ENCODE data around the gene CDH12. TPM values are rescaled to one million over a fixed set of nuclear protein-coding genes. Genes with fewer than 3 reads are reported as not detected.
"Not testable (repeated sequence)": the region's sequence is repeated elsewhere in the genome, so short reads cannot be mapped to it uniquely, and the experiment has no call there.

Gene CDH12
- total RNA-seq, 1 donor from 2014 or later, result not detected

DNA sequence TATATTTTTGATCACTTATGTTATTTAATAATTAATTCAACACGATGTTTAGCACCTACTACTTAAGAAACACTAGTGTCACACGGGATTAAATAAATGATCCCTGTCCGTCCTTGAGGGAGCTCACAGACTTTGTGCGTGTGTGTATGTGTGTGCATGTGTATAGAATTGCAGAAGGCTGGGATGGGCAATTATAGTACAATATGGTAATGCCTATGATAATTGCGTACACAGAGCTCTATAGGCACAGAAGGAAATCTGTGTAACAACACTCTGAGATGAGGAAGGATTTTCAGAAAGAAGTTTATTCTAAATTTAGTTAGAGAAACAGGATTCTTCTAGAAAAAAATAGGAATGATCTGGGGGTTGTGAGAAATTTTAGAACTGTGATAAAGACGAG is 76.9 kb downstream of the CDH12 start:
- no peak for DNase-seq (ENCODE audit: extremely low spot score in 2 of 2)
- TF ChIP-seq POLR2AphosphoS5 (IDR thresholded peaks at IDR 0.05; ENCODE audit: insufficient read depth in 1 of 2, low read depth in 1 of 2), result no peak
- no peaks in the 10 kb centered on the region for H3K27me3 ChIP-seq
- H3K36me3 ChIP-seq, result no peaks in the 10 kb centered on the region
- intact Hi-C loops (cut with DNase I), result no loop called here
- H3K4me1 ChIP-seq, result no peaks in the 10 kb centered on the region
- no peak overlapping the region for H3K27ac ChIP-seq
- H3K4me3 ChIP-seq, result no peak overlapping the region
- H3K9me3 ChIP-seq, result no peaks in the 10 kb centered on the region

DNA sequence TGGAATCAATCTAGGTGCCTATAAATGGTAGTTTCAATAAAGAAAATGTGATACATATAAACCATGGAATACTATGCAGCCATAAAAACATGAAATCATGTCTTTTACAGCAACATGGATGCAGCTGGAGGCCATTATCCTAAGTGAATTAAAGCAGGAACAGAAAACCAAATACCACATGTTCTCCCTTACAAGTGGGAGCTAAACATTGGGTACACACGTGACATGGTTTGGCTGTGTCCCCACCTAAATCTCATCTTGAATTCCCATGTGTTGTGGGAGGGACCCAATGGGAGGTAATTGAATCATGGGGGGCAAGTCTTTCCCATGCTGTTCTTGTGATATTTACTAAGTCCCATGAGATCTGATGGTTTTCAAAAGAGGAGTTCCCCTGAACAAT is 78.9 kb downstream of the CDH12 start:
- H3K27ac ChIP-seq; H3K36me3 ChIP-seq; H3K4me3 ChIP-seq; H3K27me3 ChIP-seq; H3K4me1 ChIP-seq; DNase-seq (ENCODE audit: extremely low spot score in 2 of 2); H3K9me3 ChIP-seq; intact Hi-C loops (cut with DNase I): not testable (repeated sequence)

DNA sequence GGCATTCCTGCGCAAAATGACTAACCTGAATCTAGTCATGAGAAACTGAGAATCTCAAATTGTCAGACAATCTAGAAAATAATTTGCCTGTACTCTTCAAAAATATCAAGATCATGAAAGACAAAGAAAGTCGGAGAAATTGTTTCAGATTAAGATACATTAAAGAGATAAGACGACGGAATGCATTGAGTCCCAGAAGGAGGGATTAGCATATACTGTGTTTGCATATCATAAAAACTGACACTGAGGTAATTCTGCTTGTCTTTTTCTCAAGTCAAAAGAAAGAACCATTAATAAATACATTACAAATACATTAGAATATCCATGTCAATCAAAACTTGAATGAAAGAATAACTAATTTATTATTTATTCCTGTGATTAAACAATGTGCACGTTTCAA is 88.4 kb downstream of the CDH12 start:
- no peaks in the 10 kb centered on the region for H3K36me3 ChIP-seq
- intact Hi-C loops (cut with DNase I), result no loop called here
- no peak overlapping the region for H3K27ac ChIP-seq
- H3K27me3 ChIP-seq, result no peaks in the 10 kb centered on the region
- no peaks in the 10 kb centered on the region for H3K9me3 ChIP-seq
- H3K4me3 ChIP-seq, result no peak overlapping the region
- no peak for DNase-seq (ENCODE audit: extremely low spot score in 2 of 2)
- no peaks in the 10 kb centered on the region for H3K4me1 ChIP-seq
- TF ChIP-seq POLR2A (IDR thresholded peaks at IDR 0.05) (no peak), CTCF (IDR thresholded peaks at IDR 0.05) (no peak), POLR2AphosphoS5 (IDR thresholded peaks at IDR 0.05; ENCODE audit: insufficient read depth in 1 of 2, low read depth in 1 of 2) (no peak)

- TF ChIP-seq POLR2A (IDR thresholded peaks at IDR 0.05) (no peak), POLR2AphosphoS5 (IDR thresholded peaks at IDR 0.05; ENCODE audit: insufficient read depth in 1 of 2, low read depth in 1 of 2) (no peak), CTCF (IDR thresholded peaks at IDR 0.05) (no peak)
- H3K9me3 ChIP-seq, result no peaks in the 10 kb centered on the region
- intact Hi-C loops (cut with DNase I), result no loop called here
- no peaks in the 10 kb centered on the region for H3K36me3 ChIP-seq
- H3K4me1 ChIP-seq, result no peaks in the 10 kb centered on the region
- DNase-seq (ENCODE audit: extremely low spot score in 2 of 2), result no peak
- no peaks in the 10 kb centered on the region for H3K27me3 ChIP-seq
- H3K4me3 ChIP-seq, result no peak overlapping the region
- H3K27ac ChIP-seq, result no peak overlapping the region
Measured at GRCh38 chr5:22757776-22758175, 95.4 kb downstream of the CDH12 start.

- H3K4me3 ChIP-seq, result no peak overlapping the region
- intact Hi-C loops (cut with DNase I), result no loop called here
- no peak overlapping the region for H3K27ac ChIP-seq
- TF ChIP-seq POLR2AphosphoS5 (IDR thresholded peaks at IDR 0.05; ENCODE audit: insufficient read depth in 1 of 2, low read depth in 1 of 2) (no peak), CTCF (IDR thresholded peaks at IDR 0.05) (no peak), POLR2A (IDR thresholded peaks at IDR 0.05) (no peak)
- H3K4me1 ChIP-seq, result no peaks in the 10 kb centered on the region
- no peaks in the 10 kb centered on the region for H3K36me3 ChIP-seq
- H3K9me3 ChIP-seq, result no peaks in the 10 kb centered on the region
- no peak for DNase-seq (ENCODE audit: extremely low spot score in 2 of 2)
- H3K27me3 ChIP-seq, result no peaks in the 10 kb centered on the region
Measured at GRCh38 chr5:22754155-22754554, 99.0 kb downstream of the CDH12 start.

GRCh38 chr5:22751536-22751935 is 101.6 kb downstream of the CDH12 start:
- no peaks in the 10 kb centered on the region for H3K9me3 ChIP-seq
- no peaks in the 10 kb centered on the region for H3K4me1 ChIP-seq
- no peak overlapping the region for H3K27ac ChIP-seq
- no peaks in the 10 kb centered on the region for H3K36me3 ChIP-seq
- no peak for TF ChIP-seq POLR2AphosphoS5 (IDR thresholded peaks at IDR 0.05; ENCODE audit: insufficient read depth in 1 of 2, low read depth in 1 of 2)
- no peak for TF ChIP-seq CTCF (IDR thresholded peaks at IDR 0.05)
- no peak for TF ChIP-seq POLR2A (IDR thresholded peaks at IDR 0.05)
- intact Hi-C loops (cut with DNase I), result no loop called here
- H3K4me3 ChIP-seq, result no peak overlapping the region
- H3K27me3 ChIP-seq, result no peaks in the 10 kb centered on the region
- no peak for DNase-seq (ENCODE audit: extremely low spot score in 2 of 2)

All from vagina (tissue), 2 donors.